Large intestine (tissue), 3 donors: ENCODE results near the gene ANKRD23. TPM values are rescaled to one million over a fixed set of nuclear protein-coding genes. Genes with fewer than 3 reads are reported as not detected.
A peak's percentile ranks its signal among the peaks of the same experiment; 100 is the strongest.

Experiments used
- DNase-seq, 2 donors: peaks; one replicate each; pipeline versions ENCODE4 v3.0.0 to v3.0.0-alpha.2; 2013
- H3K27ac ChIP-seq: one replicate; pipeline ENCODE4 v1.5.1; 2013; ENCODE audit warnings: low read length
- H3K27me3 ChIP-seq: 2 replicates; pipeline ENCODE4 v1.6.1; 2013; ENCODE audit warnings: low read length; ENCODE audit not compliant: control insufficient read depth, insufficient read depth
- H3K36me3 ChIP-seq: 2 replicates; pipeline ENCODE4 v1.6.1; 2013; ENCODE audit warnings: low read length; ENCODE audit not compliant: control insufficient read depth, insufficient read depth
- H3K4me1 ChIP-seq: one replicate; pipeline ENCODE4 v1.6.1; 2013; ENCODE audit warnings: low read length; ENCODE audit not compliant: control insufficient read depth, insufficient read depth
- H3K4me3 ChIP-seq: one replicate; pipeline ENCODE4 v1.5.1; 2013; ENCODE audit warnings: low read length
- H3K9me3 ChIP-seq: one replicate; pipeline ENCODE4 v1.6.1; 2013; ENCODE audit warnings: mild to moderate bottlenecking, low read depth, low read length, moderate library complexity; ENCODE audit not compliant: control insufficient read depth
- WGBS: methylation state at CpG from one replicate; pipeline ENCODE4 v1.1.5; 2013; ENCODE audit warnings: low lambda C conversion rate; ENCODE audit not compliant: insufficient coverage; 5-methylcytosine and 5-hydroxymethylcytosine counted together
- polyA plus RNA-seq: library from polyadenylated mRNA; unstranded; fragments of 120-200 nt; gene quantifications from one replicate; pipeline ENCODE4 v1.2.1, GENCODE V29; 2013

The ANKRD23 gene
- polyA plus RNA-seq, 1 donor = 4.2 TPM

DNA sequence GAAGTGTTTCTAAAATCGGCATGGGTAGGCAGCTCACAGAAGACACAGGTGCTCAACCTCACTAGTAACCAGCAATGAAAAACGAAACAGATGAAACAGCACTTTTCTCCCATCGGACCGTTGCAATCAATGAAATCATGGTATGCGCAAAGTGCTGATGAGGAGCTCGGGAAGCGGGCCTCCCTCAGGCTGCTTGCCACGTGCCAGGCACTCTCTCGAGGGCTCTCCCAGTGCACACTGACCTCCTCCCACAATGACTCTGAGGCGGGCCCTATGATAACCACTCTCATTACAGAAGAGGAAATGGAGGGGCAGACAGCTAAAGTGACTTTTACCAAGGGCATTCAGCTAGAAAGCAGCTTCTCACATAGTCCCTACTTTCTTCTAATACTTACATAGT lies 3.8 kb upstream of the ANKRD23 start:
- Histone ChIP-seq H3K4me3 (no peak overlapping the region), H3K36me3 (peaks cover 48% of the 10 kb centered on the region), H3K9me3 (no peaks in the 10 kb centered on the region), H3K4me1 (no peaks in the 10 kb centered on the region), H3K27ac (no peak overlapping the region), H3K27me3 (no peaks in the 10 kb centered on the region)
- no CpG with 5 or more reads among the region's 10 CpGs for WGBS
- no peak for DNase-seq

DNA sequence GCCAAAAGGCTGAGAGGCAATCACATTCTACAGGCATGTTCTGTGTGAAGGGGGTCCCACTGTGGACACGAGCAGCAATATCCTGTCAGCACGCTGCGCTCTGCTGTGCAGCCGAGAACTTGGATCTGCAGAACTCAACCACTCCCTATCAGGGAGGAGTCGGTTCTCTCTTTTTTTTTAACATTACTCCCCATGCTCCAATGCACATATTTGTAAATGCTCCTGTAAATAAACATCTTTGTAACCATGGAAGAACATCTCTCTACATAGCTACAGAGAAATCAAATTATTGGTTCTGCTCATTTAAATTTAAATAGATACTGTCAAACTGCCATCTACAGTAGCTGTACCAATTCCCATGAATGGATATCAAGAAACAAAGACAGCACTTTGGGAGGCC lies 3.0 kb upstream of the ANKRD23 start:
- no peak for DNase-seq
- no peaks in the 10 kb centered on the region for H3K4me1 ChIP-seq
- H3K27ac ChIP-seq = no peak overlapping the region
- WGBS = no CpG with 5 or more reads among the region's 5 CpGs
- H3K9me3 ChIP-seq = no peaks in the 10 kb centered on the region
- no peaks in the 10 kb centered on the region for H3K27me3 ChIP-seq
- H3K36me3 ChIP-seq = peaks cover 41% of the 10 kb centered on the region
- no peak overlapping the region for H3K4me3 ChIP-seq

DNA sequence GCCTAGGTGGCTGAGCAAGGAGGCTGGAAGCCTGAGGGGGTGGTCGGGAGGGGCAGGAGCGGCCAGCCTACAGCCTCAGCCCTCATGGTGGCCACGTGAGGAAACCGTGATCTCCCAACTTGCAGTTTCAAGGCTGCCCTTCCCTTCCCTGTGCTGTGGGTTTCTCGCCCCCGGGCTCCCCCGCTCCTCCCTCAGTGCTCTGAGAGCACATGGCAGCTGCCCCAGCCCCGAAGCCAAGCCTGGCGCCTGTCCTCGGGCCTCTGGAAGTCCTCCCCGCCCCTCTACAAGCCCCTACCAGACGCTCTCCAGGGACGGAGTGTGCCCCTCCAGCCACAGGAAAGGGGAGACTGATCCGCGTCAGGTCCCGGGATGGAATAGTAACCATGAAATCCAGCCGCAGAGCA lies 586 bp upstream of the ANKRD23 start:
- H3K4me3 ChIP-seq = no peak overlapping the region
- H3K36me3 ChIP-seq = peaks cover 28% of the 10 kb centered on the region
- no peak for DNase-seq
- H3K9me3 ChIP-seq = no peaks in the 10 kb centered on the region
- WGBS = no CpG with 5 or more reads among the region's 17 CpGs
- H3K27ac ChIP-seq = no peak overlapping the region
- H3K4me1 ChIP-seq = peaks cover 5% of the 10 kb centered on the region
- no peaks in the 10 kb centered on the region for H3K27me3 ChIP-seq

DNA sequence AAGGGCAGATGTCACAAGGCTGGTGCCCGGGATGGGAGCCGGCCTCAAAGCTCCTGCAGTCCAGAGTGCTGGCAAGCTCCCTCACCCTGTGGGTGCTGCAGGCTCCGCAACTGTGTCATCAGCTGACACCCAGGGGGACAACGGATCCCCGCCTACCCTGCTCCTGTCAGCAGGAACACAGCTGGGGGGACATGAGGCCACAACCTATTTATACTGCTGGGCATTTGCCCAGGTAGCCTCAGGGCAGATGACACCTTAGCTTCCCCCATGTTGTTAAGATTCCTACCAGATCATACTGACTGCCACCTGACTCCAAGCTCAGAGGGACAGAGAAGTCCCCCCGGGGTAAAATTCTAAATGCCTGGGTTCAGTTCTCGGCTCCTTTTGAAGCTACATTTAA lies 1.2 kb downstream of the ANKRD23 start:
- no CpG with 5 or more reads among the region's 7 CpGs for WGBS
- Histone ChIP-seq H3K36me3 (peaks cover 31% of the 10 kb centered on the region), H3K9me3 (no peaks in the 10 kb centered on the region), H3K27ac (no peak overlapping the region), H3K27me3 (no peaks in the 10 kb centered on the region), H3K4me3 (no peak overlapping the region), H3K4me1 (peaks cover 5% of the 10 kb centered on the region)
- DNase-seq = no peak

DNA sequence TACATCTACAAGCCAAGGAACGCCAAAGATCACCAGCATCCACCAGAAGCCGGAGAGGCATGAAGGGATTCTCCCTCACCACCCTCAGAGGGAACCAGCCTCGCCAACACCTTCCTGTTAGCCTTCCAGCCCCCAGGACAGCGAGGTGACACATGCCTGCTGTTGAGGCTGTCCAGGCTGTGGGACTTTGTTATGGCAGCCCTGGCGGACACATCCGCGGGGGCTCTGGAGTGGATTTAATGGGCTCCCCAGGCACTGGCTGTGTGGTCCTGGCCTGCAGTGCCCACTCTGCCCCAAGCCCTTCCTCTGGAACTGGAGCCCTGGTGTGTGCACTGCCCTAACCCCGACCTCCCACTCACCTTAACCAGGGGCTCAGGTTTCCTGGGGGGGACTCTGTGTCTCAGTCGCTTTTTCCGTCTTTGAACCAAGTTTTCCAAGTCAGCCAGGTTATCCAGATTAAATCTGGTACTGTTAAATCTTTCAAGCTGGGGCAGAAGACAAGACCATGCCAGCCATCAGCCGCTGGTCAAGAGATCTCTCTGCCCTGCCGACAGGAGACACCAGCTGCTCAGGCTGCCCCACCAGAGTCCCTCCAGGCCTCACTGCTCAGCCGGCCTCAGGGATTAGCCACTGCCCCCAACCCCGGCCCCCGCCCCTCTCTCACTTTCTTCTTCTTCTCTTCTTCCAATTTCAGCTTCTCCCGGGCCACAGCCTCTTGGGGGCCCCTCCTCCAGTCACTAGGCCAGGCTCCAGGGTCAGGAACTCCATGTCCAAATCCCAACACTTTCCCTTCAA lies 1.9 kb downstream of the ANKRD23 start:
- Histone ChIP-seq H3K27me3 (no peaks in the 10 kb centered on the region), H3K4me1 (peaks cover 5% of the 10 kb centered on the region), H3K4me3 (no peak overlapping the region), H3K9me3 (no peaks in the 10 kb centered on the region), H3K36me3 (peaks cover 31% of the 10 kb centered on the region), H3K27ac (no peak overlapping the region)
- DNase-seq = no peak
- WGBS = no CpG with 5 or more reads among the region's 16 CpGs

DNA sequence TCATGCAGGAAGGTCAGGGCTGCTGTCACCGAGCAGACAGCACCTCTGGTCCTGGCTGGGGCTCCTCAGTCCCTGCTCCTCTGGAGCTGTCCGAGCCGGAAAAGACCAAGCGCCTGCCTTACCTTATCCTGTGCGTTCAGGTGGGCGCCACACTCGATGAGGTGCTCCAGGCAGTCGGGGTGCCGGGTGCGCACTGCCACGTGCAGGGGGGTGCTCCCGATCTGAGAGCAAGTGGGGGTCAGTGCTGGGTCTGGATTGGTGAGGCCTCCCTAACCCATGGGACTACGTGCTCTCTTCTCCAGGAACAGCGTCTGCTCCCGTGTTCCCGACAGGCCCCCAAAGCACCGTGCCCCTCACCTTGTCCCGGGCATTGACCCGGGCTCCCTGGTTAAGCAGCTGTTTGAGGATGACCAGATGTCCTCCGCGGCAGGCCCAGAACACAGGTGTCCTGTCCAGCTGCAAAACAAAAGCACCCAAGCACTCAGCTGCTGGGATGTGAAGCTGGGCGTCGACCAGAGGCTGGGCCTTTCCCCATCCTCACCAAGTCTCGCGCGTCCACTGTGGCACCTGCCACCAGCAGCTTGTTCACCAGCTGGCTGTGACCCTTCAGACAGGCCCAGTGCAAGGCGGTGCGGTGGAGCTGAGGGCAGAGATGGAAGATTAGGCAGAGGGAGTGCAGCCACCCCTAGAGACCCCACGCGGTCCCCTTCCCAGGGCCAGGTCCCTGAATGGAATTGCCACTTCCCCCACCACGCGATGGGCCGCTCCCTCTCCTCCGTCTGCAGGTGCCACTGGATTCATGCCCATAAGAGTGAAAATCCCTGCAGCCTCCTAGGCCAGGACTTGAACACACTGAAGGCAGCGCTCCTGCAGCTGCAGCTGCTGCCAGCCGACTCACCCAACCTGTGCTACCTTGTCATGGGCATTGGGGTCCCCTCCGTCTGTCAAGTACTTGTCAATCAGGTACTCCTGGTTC lies 3.7 kb downstream of the ANKRD23 start:
- peaks cover 31% of the 10 kb centered on the region for H3K36me3 ChIP-seq
- no peak overlapping the region for H3K27ac ChIP-seq
- peaks cover 5% of the 10 kb centered on the region for H3K4me1 ChIP-seq
- no CpG with 5 or more reads among the region's 37 CpGs for WGBS
- no peaks in the 10 kb centered on the region for H3K27me3 ChIP-seq
- H3K4me3 ChIP-seq = no peak overlapping the region
- DNase-seq = no peak
- no peaks in the 10 kb centered on the region for H3K9me3 ChIP-seq

DNA sequence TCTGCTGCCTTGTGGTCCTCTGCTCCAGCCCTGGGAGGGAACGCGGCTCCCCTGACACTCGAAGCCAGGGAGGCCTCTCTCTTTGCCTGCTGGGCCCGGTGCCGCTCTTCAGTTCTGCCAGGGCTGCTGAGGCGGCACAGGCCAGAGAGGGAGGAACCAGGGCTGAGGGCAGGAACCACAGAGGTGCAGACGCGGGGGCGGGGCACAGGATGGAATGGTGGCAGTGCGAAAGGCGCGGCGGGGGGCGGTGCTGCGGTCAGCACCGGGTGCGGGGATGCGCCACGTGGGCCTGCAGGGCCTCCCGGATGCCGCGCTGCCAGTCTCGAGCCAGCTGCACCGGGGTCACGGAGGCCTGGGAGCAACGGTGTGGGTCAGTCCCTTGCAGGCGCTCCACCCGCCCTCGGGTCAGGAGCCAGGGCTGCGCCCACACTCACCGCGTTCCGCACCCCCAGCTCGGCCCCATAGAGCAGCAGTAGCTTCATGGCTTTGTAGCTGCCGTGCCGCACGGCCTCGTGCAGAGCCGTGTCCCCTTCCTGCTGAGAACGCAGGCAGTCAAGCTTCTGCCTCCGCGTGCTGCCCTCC lies 4.4 kb downstream of the ANKRD23 start:
- Histone ChIP-seq H3K27ac (no peak overlapping the region), H3K4me1 (peaks cover 5% of the 10 kb centered on the region), H3K36me3 (peaks cover 37% of the 10 kb centered on the region), H3K4me3 (no peak overlapping the region), H3K27me3 (no peaks in the 10 kb centered on the region), H3K9me3 (no peaks in the 10 kb centered on the region)
- WGBS = no CpG with 5 or more reads among the region's 42 CpGs
- peak in 1 of 2 donors; percentile 34 for DNase-seq

DNA sequence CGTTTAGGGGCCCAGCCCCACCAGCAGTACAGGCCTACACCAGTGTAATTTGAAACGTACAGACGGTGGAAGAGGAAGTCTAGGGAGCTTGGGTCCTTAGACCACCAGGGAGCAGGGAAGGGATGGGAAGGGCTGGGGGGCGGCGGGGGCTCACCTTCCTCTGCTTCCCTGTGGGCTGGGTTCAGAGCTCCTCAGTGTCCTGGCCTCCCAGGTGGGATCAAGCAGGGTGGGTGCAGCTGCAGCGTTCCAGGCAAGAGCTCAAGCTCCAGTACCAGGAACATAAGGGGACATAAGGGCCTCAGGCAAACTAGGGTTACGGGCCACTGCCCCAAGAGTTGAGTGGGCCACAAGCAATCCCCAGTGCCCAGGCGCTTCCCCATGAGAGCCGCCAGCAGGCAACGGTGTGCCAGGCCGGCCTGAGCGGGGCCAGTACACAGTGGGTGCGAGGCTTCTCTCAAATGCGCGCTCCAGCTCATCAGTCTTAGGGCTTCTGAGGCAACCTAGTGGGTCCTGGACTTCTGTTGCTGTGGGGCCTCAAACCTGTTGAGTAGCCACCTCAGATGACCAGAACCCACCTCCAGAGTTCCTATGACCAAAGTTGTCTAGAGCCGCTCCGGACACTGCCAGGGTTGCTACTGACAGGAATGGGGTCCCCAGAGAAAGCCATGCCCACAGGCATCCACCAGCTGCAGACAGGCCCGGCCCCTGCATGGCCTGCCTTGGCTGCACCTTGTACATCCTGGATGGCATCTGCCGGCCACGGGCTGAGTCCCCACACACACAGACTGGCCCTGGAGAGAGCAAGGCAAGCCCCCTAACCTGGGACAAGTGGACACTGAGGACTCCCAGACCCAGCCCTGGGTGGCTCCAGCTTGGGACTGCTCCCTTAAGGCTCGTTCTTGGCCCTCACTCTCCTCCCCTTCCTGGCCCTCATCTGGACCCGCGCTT lies 5.2 kb downstream of the ANKRD23 start:
- H3K4me3 ChIP-seq = no peak overlapping the region
- no peak overlapping the region for H3K27ac ChIP-seq
- H3K36me3 ChIP-seq = peaks cover 36% of the 10 kb centered on the region
- no CpG with 5 or more reads among the region's 23 CpGs for WGBS
- no peak for DNase-seq
- no peaks in the 10 kb centered on the region for H3K9me3 ChIP-seq
- H3K4me1 ChIP-seq = peaks cover 5% of the 10 kb centered on the region
- no peaks in the 10 kb centered on the region for H3K27me3 ChIP-seq

DNA sequence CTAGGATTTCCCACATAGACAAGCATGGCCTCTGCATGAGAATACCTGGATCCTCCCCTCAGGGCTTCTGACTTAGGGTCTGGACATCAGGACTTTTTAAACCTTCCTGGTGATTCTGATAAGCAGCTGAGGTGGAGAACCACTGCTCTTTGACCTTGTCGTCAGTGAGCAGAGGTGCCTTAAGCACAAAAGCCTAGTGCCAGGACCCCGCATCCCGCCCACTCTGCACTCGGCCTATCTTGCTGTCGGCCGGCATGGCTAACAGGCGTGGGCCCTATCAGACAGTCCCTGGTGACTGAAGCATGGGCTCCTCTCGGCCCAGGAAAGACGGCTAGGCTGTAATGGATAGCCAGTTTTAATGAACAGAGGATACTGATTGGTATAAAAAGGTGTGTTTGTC lies 6.2 kb downstream of the ANKRD23 start:
- DNase-seq = no peak
- peaks cover 15% of the 10 kb centered on the region for H3K4me1 ChIP-seq
- no peak overlapping the region for H3K27ac ChIP-seq
- WGBS = no CpG with 5 or more reads among the region's 9 CpGs
- peaks cover 40% of the 10 kb centered on the region for H3K36me3 ChIP-seq
- no peak overlapping the region for H3K4me3 ChIP-seq
- H3K9me3 ChIP-seq = no peaks in the 10 kb centered on the region
- H3K27me3 ChIP-seq = no peaks in the 10 kb centered on the region
